ENCODE measurements around the gene BTBD2. TPM values are rescaled to one million over a fixed set of nuclear protein-coding genes. Genes with fewer than 3 reads are reported as not detected.

Gene BTBD2
- total and polyA plus RNA-seq, 10 of the 15 experiments (the other 5 are each of a cell fraction or from before 2014, with no cell fraction given), result 0.13 to 66.2 (median 10.4) TPM

- H3K27me3 ChIP-seq (replicated peaks in 1 of 2; ENCODE audit: control insufficient read depth in 2 of 2, insufficient read depth in 2 of 2, low read length in 1 of 2), result no peaks in the 10 kb centered on the region
- H3K79me2 ChIP-seq (ENCODE audit: control insufficient read depth, insufficient read depth, low read length), result no peaks in the 10 kb centered on the region
- H3K4me2 ChIP-seq (ENCODE audit: control insufficient read depth, insufficient read depth), result no peak overlapping the region
- no peak overlapping the region for H3K27ac ChIP-seq (ENCODE audit: control insufficient read depth, insufficient read depth)
- intact Hi-C loops (cut with micrococcal nuclease; ENCODE audit: unreplicated experiment), result no loop called here
- ChIA-PET CTCF (interaction anchor here (0.6 kb wide), 1 partner anchor 185 kb away, joined by 4 read pairs; no protein-coding TSS in a partner anchor), SMC1A (ENCODE audit: uncharacterized antibody, unreplicated experiment) (no interaction called here), POLR2A (interaction anchor here (1.1 kb wide), 1 partner anchor 9 kb away, joined by 4 read pairs; no protein-coding TSS in a partner anchor), RAD21 (ENCODE audit: unreplicated experiment) (interaction anchor here (0.6 to 2.2 kb wide), 2 partner anchors 8 to 206 kb away, joined by 3 to 9 read pairs; no protein-coding TSS in a partner anchor)
- no peak overlapping the region for H3K9ac ChIP-seq (ENCODE audit: control insufficient read depth, insufficient read depth, low read length)
- peaks cover 3% of the 10 kb centered on the region; the same call in 1 of the 2 replicates for H3K4me1 ChIP-seq (ENCODE audit: control insufficient read depth, insufficient read depth, low read length)
- H2AFZ ChIP-seq (ENCODE audit: control insufficient read depth, low read depth, low read length), result no peak overlapping the region
- H3K4me3 ChIP-seq, result no peak overlapping the region
- H3K36me3 ChIP-seq (ENCODE audit: control insufficient read depth in 2 of 2, insufficient read depth in 2 of 2, low read length in 1 of 2), result no peaks in the 10 kb centered on the region
- FAIRE-seq (no peak), ATAC-seq (no peak), DNase-seq (ENCODE audit: low read depth, low spot score) (no peak)
- H4K20me1 ChIP-seq (ENCODE audit: control insufficient read depth, insufficient read depth), result no peaks in the 10 kb centered on the region
- H3K9me3 ChIP-seq (replicated peaks; ENCODE audit: control insufficient read depth, insufficient read depth, low read length), result peaks cover 5% of the 10 kb centered on the region; the same call in 2 of the 3 replicates
- 80% methylated on average over 6 of the region's 6 CpGs for WGBS (ENCODE audit: insufficient coverage, insufficient replicate concordance, low lambda C conversion rate, missing lambda C conversion rate)
- no TSS peak for BruUV-seq (replicated peaks)
- in situ Hi-C loops (cut with MboI), result no loop called here
- no peak for TF ChIP-seq ZNF592 (IDR thresholded peaks at IDR 0.05)
- no peak for TF ChIP-seq CHD1 (IDR thresholded peaks at IDR 0.05; ENCODE audit: low read depth, low read length)
- TF ChIP-seq SKIL (IDR thresholded peaks at IDR 0.05; ENCODE audit: low read depth, poor library complexity, severe bottlenecking), result no peak
- TF ChIP-seq NR2C2 (IDR thresholded peaks at IDR 0.05; ENCODE audit: borderline replicate concordance, control insufficient read depth, insufficient read length, low read depth), result no peak
- TF ChIP-seq PKNOX1 (IDR thresholded peaks at IDR 0.05), result no peak
- TF ChIP-seq DPF2 (IDR thresholded peaks at IDR 0.05), result no peak
- no peak for TF ChIP-seq CBFB (IDR thresholded peaks at IDR 0.05; ENCODE audit: low read depth)
- no peak for TF ChIP-seq MAX (IDR thresholded peaks at IDR 0.05; ENCODE audit: low read depth, low read length)
- no peak for TF ChIP-seq E2F8 (IDR thresholded peaks at IDR 0.05; ENCODE audit: low read depth, partially characterized antibody)
- no peak for TF ChIP-seq NFYB (IDR thresholded peaks at IDR 0.05; ENCODE audit: insufficient read depth, low read depth, low read length)
Observed at GRCh38 chr19:2033115-2033824, 17.8 kb upstream of the BTBD2 start.
